ENCODE measurements around the gene ZNF277. TPM values are rescaled to one million over a fixed set of nuclear protein-coding genes. Genes with fewer than 3 reads are reported as not detected.

ZNF277 gene
- total RNA-seq, 6 experiments from 2014 or later = 11.2 to 20.9 (median 13.1) TPM

DNA sequence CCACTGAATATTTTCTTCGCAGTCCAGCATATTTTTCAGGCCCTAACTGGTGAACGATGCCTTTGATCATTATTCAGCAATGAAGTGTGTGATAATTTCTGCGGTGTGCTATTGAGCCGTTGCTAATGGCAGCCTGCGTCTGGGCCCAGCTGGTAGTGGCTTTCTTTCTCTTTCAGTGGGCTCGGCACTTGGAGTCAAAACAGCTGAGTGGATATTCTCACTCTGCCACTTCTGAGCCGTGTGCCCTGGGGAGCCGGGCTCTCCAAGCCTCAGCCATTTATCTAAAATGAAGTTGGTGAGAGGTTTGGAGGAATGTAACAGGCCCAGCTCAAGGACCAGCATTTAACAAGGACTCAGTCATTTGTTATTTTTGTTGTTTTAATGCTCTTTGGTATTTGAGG, 156.2 kb downstream of the ZNF277 start:
- intact Hi-C loops (cut with DNase I) = no loop called here
- Histone ChIP-seq H3K27me3 (no peaks in the 10 kb centered on the region), H3K9me3 (no peaks in the 10 kb centered on the region), H3K4me3 (no peak overlapping the region), H3K27ac (no peak overlapping the region), H3K36me3 (no peaks in the 10 kb centered on the region), H3K4me1 (peaks cover 0 to 4% (median 0%) of the 10 kb centered on the region in 4 donors)
- ATAC-seq = no peak
- 76% methylated on average over 8 of the region's 8 CpGs for WGBS (ENCODE audit: insufficient coverage, low coverage, low lambda C conversion rate, missing lambda C conversion rate)
- no peak for TF ChIP-seq POLR2A (IDR thresholded peaks at IDR 0.05)
- TF ChIP-seq, protein P1, sequence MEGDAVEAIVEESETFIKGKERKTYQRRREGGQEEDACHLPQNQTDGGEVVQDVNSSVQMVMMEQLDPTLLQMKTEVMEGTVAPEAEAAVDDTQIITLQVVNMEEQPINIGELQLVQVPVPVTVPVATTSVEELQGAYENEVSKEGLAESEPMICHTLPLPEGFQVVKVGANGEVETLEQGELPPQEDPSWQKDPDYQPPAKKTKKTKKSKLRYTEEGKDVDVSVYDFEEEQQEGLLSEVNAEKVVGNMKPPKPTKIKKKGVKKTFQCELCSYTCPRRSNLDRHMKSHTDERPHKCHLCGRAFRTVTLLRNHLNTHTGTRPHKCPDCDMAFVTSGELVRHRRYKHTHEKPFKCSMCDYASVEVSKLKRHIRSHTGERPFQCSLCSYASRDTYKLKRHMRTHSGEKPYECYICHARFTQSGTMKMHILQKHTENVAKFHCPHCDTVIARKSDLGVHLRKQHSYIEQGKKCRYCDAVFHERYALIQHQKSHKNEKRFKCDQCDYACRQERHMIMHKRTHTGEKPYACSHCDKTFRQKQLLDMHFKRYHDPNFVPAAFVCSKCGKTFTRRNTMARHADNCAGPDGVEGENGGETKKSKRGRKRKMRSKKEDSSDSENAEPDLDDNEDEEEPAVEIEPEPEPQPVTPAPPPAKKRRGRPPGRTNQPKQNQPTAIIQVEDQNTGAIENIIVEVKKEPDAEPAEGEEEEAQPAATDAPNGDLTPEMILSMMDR (IDR thresholded peaks at IDR 0.05) = no peak
- DNase-seq = no peak

DNA sequence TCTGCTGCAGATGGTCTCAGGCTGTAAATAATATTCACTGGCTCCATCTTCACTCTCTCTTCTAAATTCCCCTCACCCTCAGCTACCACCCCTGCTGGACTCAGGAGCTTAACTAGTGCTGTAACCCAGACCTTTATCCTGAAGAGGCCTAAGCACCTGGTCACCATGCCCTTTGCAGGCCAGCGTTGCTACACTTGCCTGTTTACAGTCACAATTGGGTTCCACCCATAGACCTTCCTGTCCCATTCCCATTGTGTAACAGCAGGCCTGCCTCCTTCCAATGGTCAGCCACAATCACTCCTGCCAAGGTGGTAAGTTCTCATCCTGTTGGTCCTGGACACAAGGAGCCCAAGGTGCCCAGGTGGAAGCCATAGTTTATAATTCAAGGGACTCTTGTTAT, 157.9 kb downstream of the ZNF277 start:
- DNase-seq (no peak), ATAC-seq (peak in 1 of 4 donors; percentile 36)
- Histone ChIP-seq H3K27ac (no peak overlapping the region), H3K9me3 (no peaks in the 10 kb centered on the region), H3K4me1 (no peaks in the 10 kb centered on the region), H3K36me3 (no peaks in the 10 kb centered on the region), H3K4me3 (no peak overlapping the region), H3K27me3 (no peaks in the 10 kb centered on the region)
- intact Hi-C loops (cut with DNase I) = no loop called here
- no peak for TF ChIP-seq POLR2A (IDR thresholded peaks at IDR 0.05)
- TF ChIP-seq, protein P1 (IDR thresholded peaks at IDR 0.05) = no peak
- 29% methylated on average over 1 of the region's 1 CpG for WGBS (ENCODE audit: insufficient coverage, low coverage, low lambda C conversion rate, missing lambda C conversion rate)

DNA sequence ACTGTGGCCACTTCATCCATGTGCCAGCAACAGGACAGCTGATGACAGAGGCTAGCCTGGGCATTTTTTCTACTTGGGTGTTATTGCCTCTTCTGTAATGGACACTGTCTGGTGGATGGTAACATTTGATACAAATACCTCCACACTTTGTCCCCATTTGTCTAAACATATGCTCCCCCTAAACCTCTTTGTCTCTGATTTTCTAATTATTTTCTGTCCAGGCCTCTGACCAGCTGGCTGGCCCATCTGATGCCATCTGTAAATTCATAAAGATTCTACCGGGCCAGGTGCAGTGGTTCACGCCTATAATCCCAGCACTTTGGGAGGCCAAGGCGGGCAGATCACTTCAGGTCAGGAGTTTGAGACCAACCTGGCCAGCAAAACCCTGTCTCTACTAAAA, 159.1 kb downstream of the ZNF277 start:
- no peaks in the 10 kb centered on the region for H3K9me3 ChIP-seq
- H3K36me3 ChIP-seq = no peaks in the 10 kb centered on the region
- intact Hi-C loops (cut with DNase I) = no loop called here
- H3K27me3 ChIP-seq = no peaks in the 10 kb centered on the region
- no peak overlapping the region for H3K27ac ChIP-seq
- no peak for TF ChIP-seq POLR2A (IDR thresholded peaks at IDR 0.05)
- TF ChIP-seq, protein P1 (IDR thresholded peaks at IDR 0.05) = no peak
- ATAC-seq (no peak), DNase-seq (no peak)
- WGBS (ENCODE audit: insufficient coverage, low coverage, low lambda C conversion rate, missing lambda C conversion rate) = 83% methylated on average over 3 of the region's 3 CpGs
- no peaks in the 10 kb centered on the region for H3K4me1 ChIP-seq
- H3K4me3 ChIP-seq = no peak overlapping the region

DNA sequence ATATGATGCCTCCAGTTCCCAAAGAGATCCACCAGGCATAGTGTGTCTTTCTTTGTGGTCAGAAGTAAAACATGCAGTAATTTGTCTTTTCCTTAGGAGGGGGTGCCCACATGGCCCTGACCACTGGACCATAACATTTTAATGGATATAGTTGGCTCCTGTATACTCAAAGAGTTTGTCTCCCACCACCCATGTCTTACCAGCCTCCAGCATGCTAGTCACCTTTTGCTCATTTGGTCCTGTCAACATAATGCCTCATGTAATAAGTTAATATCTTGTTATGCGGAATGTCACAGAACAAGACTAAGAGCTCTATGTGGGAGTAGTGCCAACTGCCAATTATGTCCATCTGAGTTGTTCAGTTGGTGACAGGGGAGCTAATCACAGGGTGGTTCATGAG, 160.4 kb downstream of the ZNF277 start:
- H3K36me3 ChIP-seq = no peaks in the 10 kb centered on the region

More for the DNA sequence above, 160.4 kb downstream of the ZNF277 start:
- DNase-seq = no peak
- intact Hi-C loops (cut with DNase I) = no loop called here
- H3K27ac ChIP-seq = no peak overlapping the region
- no peak for ATAC-seq
- H3K4me1 ChIP-seq = no peaks in the 10 kb centered on the region
- TF ChIP-seq, protein P1 (IDR thresholded peaks at IDR 0.05) = no peak
- no peak for TF ChIP-seq POLR2A (IDR thresholded peaks at IDR 0.05)
- H3K4me3 ChIP-seq = no peak overlapping the region
- H3K27me3 ChIP-seq = no peaks in the 10 kb centered on the region
- no peaks in the 10 kb centered on the region for H3K9me3 ChIP-seq
- 89% methylated on average over 1 of the region's 1 CpG for WGBS (ENCODE audit: insufficient coverage, low coverage, low lambda C conversion rate, missing lambda C conversion rate)
